DMS53 (cell line): Measurements from ENCODE around the gene ING2.

Experiments used
- DNase-seq: peaks from one replicate; lab custom pipeline; 2025; lab: John Stamatoyannopoulos, UW

The ING2 gene

DNA sequence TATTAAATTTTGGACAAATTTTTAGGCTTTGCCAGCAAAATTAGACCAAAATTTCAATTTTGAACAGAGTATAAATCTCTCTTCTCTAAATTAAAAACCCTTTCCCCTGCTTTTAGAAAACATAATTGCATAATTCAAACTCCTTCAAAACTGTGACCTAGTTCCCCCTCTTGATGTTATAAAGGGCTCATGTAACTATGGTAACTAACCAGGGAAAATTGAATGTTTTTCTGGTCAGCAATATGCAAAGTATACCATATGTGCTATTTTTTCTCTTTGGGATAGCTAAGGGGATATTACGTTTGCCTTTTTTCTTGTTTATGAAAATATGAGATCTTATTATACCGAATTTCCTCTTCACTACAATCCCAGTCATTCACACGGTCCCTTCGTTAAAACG lies 5.1 kb upstream of the ING2 start:
- DNase-seq: peak; percentile 39

DNA sequence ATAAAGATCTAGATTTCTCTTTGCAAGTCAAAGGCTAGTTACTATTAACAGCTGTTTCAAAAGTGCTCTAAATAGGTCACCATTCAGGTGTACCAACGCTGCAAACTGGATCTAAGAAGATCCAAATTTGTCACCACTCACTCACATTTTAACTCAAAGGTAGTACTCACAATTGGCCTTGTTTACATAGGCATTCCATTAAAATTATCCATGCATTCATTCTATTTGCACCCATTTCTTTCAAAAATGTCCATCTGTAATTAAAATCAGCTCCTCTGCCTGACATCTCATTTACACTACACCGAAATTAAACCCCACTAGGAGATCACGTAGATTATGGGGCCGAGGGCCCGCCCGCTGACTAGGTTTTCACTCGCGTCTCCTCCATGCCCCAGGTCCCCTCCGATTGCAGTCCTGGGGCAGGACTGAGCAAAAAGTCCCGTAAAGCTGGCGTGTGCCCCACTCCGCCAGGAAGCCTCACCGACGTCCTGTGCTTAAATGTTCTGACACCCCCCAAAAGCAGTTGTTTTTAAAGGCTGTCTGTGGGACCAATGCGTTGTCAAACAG lies 1.3 kb upstream of the ING2 start:
- peak; percentile 66 for DNase-seq

DNA sequence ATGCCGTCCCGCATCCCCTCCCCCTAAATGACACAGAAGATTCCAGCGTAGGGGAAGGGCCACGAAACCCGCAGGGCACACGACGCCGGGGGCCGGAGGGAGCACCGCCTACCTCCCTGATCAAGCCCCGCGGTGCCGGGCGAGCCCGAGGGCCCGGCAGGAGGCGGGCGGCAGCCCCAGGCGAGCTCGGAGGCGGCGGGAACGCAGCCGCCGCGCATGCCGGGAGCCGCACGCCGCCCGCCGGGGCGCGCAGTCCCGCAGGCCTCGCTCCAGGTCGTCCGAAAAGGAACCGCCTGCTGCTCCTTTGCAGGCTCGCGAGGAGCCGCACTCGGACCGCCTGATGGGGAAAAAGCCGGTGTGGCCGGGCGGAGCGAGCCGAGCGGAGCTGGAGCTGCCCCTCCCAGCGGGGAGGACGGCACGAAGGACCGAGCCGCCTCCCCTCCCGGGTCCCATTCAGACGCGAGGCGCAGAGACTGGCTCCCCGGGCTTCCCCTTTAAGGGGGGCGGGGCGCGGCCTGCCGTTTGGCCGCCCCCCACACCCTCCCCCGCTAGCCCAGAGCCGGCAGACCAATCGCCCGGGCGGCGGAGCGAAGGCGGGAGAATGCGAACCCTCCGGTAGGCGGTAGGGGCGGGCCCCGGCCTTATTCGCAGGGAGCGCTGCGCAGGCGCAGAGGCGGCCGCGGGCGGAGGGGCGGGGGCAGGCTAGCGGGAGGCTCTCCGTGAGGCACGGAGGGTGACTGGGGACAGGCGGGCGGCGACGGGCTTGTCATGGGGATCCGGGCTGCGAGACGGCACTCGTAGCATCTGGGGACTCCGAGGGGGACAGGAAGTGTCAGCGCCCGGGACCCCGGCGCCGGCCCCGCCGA lies 561 bp upstream of the ING2 start:
- peak; percentile 98 for DNase-seq

DNA sequence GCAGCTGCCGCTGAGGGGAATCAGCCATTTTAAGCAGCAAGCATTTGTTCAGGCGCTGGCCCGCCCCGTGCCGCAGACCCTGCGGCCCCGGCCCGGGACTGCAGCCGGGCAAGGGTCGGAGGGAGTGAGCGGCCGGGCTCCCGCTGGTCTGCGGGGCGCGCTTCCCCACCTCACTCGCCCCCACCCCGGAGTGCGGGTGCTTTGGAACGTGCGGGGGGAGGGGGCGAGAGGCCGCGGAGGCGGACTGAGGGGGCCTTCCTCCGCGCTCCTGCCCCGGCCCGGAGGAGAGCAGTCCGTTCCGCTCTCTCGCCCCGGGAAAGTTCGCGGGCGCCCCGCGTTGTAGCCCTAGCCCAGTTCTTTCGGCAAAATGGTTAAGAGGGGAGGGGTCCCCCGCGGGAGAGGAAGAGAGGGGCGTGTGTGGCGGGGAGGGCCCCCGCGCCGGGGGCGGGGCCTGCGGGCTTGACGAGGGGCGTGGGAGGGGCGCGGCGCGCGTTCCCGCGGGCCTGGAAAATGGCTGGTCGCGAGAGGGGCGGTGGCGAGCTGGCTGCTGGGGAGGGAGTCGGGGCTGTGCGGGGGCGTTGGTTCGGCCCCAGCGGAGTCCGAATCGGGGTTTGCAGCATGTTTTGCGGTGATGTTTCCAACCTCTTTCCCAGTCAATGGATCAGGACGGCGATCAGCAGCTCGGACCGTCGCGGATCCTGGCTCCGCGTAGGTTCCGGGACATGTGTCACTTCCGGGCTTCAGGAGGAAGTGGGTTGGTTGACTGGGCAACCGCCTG lies 942 bp downstream of the ING2 start:
- peak; percentile 87 for DNase-seq

DNA sequence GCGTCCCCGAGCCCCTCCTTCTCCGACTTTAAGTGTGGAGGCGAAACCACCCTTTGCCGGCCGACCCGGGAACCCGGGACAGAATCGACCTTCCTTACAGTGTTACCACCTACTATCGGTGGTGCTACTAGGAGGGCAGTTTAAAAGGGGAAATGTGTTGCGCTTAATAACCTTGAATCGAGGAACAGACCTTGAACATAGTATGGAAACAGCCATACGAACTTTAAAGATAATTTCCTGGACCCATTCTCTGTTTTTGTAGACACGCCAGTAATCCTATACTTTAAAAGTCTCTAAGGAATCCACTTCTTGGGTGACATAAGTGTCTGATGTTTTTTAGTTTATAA lies 1.5 kb downstream of the ING2 start:
- DNase-seq: no peak

DNA sequence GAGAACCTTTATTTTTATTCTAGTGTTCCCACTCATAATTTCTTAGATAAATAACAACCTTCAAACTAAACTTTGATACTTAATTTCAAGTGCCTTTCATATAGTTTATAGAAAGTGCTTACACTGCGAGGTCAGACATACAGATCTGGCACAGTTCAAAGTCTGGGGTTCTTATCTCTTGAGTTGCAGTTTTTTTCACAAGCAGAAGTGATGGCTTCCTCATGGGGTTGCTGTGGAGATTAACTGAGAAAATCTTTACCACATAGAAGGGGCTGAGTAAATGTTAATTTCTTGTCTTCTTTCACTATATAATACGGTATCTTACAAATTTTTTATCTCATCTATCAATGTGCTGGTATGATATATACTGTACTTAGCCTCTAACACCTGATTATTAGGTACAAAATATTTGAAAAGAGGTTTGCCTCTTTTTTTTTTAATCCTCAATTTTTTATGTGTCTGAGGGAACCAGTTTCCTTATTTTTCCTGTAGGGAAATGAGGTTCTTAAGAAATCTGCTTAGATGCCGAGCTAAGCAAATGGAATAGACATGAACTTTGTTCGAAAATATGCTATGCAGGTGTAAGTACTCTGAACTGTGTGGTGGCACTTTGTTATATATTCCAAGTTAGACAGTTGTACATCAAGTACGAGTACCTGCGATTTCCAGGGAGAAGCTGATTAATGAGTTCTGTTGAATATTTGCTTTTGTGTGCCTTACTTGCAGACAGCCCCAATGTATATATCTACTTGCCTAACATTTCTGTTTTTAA lies 3.3 kb downstream of the ING2 start:
- no peak for DNase-seq

DNA sequence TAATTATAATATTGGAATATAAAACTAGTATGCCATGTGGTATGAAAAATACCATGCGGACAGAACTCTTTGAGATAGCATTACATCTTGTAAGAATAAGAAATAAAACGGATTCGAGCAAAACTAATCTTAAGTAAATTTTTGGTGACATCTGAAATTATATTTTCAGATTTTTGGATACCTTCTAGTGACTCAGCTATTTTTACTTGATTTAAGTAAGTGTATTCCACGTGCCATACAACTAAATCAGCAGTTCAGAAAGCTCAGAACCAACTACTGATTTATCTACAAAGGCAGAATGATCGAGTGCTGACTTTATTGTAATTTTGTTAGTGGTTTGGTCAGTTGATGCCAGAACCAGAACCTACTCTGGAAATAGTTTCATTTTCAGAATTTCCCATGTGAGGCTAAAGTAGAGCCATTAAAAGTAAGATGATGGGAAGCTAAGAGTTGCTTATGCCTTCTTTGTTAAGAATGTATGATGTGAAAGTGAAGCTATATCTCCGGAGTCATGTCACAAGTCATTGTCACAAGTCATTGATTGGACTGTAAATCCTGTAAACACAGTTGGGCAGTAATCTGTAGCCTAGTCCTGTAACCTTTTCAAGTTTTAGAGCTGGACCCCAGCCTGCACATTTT lies 4.0 kb downstream of the ING2 start:
- DNase-seq: no peak

DNA sequence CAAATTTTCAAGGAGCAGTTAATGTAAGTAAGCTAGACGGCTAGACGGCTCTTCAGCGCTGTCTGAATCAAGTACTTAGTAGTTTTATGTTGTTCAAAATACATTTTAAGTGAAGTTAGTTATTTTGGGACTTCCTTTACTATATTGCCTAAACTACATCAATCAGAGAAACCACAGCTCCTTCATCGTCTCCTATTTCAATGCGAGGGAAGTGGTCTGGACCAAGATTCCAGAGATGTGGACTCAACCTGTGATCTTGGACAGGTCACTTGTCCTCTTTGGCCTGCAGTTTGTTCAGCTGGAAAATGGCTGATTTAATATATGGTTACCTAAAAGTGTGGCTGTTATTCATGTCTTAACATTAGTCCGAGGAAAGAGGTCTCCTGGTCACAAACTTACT lies 10.6 kb downstream of the ING2 start:
- no peak for DNase-seq

DNA sequence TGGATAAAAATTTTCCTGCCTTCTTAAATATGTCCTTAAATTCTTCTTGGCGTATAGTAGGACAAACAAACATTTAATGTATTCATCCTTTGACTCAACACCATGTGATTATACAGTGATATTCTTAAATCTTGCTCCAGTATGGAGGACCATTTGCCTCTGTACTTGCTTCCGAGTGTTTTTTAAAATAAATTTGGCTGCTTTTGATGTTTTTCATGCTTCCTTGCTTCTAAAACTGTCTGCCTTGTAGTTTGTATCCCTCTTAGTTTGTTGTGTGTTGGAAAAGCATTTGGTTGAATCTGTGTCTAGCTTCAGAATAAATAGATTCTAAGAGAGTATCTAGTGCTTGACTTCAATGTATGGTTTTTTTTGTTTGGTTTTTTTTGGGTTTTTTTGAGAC lies 12.3 kb downstream of the ING2 start:
- no peak for DNase-seq

DNA sequence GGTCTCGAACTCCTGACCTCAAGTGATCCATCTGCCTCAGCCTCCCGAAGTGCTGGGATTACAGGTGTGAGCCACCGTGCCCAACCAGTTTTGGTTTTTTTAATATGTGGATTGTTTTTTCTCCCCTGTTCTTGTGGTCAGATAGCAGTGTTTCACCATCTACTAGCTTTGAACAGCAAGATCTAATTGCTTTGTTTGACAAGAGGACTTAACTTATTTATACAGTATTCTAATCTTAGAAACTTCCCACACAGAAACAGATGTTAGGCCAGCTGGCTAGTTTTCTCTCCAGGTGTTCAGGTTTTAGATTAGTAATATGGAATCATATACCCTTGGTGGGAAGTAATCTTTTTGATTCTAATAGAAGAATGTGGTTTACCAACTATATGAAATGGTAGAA lies 12.9 kb downstream of the ING2 start:
- DNase-seq: peak; percentile 41

DNA sequence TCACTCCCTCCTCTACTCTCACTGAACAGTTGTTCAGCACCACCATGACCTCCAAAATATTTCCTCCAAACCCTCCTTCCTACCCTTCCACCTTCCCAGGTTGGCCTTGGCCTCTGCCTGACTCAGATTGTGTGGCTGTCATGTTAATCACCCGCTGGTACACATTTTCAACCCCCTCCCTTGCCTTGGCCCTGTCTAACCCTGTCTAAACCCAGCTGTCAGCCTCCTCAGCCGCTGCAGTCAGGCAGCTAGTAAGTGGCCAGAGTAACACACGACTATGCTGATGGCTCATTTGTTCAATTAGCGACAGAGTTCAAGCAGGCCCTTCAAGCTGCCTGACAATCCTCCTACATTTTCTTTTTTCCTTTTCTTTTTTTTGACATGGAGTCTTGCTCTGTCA lies 18.0 kb downstream of the ING2 start:
- no peak for DNase-seq

DNA sequence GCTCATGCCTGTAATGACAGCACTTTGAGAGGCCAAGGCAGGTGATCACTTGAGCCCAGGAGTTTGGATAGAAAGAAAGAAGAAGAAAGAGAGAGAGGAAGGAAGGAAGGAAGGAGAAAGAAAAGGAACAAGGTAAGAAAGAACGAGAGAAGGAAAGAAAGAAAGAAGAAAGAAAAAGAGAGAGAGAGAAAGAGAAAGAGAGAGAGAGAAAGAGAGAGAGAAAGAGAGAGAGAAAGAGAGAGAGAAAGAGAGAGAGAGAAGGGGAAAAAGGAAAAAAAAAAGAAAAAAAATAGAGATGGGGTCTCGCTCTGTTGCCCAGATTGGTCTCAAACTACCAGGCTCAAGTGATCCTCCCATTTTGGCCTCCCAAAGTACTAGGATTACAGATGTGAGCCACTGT lies 22.5 kb downstream of the ING2 start:
- DNase-seq: no peak

DNA sequence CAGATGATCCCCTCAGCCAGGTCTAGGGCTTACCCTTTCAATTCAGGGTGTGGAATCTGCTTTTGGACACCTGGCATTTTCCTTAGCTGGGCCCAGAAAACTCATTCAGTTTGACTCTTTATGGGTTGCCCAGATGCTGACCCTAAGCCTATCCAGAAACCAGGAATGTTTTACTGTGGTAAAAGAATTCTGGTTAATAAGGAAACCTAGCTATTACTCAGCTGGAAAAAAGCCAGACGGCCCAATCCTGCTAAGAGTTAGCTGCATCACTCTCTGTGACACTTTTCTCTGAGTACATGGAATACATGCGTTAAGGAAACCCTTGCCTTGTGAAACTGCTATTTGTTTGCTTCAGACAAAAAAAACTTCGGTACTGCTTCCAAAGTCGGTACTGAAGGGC lies 28.0 kb downstream of the ING2 start:
- no peak for DNase-seq

DNA sequence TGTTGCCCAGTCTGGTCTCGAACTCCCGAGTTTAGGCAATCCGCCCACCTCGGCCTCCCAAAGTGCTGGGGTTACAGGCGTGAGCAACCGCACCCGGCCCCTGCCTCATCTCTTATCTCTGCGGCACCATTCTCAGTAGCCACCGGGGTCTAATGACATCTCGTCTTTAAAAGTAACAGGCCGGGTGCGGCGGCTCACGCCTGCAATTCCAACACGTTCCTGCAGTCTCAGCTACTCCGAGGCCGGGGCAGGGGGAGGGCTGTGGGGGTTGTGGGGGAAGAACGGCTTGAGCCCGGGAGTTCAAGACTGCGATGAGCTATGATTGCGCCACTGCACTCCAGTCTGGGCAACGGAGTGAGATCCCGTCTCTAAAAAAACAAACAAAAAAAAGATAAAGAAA lies 28.8 kb downstream of the ING2 start:
- DNase-seq: no peak

DNA sequence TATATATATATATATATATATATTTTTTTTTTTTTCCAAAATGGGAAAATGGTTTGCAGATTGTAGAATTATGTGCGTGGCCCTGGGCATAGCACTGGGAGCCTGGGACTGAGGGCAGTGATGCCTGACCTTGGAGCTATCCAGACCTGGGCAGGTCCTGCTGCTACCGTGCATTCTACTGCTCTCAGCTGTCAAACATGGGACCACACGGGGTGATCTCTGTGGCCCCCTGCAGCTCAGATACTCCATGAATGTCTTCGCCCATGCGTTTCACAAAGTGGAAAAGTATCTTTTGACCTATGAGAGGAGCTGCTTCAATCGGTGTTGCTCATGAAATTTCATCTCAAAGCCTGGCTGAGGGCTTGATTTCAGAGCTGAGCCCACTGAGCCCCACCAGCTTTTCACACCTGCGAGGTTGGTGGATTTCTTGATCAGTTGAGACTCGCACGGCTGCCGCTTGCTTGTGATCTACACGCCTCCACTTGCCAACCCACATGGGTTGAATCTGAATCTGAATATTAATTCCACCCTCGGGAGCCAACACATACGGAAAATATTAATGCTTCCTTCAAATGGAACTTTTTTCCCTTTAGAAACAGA lies 35.7 kb downstream of the ING2 start:
- DNase-seq: no peak

DNA sequence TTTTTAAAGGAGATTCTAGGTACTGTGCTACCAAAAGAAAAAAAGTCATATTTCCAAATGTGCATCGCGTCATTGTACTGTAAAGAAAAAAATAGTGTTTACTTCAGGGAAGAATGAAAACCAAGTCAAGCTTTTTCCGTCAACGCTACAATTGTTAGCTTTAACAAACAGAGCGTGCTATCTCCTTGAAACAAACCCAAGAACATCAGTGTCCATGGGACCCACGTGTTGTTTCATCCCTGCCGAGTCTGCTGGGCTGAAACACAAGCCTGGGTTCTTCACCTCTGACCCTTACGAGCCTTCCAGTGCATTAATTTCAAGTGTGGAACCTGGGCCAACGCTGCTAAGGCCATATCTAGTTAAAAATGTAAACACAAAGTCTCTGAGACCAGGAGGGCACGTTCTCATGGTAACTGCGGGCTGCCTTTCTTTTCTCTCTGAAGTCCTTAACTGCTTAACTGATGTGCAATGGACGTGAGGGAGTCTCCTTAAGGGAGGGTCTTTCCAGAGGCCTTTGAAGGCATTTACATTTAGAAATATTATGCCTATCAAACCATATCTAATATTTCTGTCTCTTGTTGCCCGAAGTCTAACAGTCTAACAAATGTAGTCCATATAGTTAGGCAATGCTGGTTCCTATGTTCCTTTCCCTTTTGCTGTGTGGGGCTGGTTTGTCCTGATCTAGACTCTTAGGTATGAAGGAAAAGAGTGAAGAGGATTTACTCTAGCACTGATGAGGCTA lies 36.3 kb downstream of the ING2 start:
- peak; percentile 4 for DNase-seq

DNA sequence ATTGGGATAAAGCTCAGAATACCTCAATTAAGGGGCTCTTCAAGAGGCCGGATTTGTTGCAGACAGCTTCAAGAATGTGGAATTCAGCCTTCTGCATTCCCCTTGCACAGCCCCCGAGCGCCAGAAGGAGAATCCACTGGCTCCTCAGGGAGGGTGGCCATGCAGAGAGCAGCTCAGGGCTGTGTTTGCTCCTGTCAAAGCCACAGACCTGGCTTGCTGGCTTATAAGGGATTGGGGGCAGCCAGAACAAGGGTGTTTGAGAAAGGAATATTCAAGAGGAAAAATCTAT lies 36.8 kb downstream of the ING2 start:
- no peak for DNase-seq

DNA sequence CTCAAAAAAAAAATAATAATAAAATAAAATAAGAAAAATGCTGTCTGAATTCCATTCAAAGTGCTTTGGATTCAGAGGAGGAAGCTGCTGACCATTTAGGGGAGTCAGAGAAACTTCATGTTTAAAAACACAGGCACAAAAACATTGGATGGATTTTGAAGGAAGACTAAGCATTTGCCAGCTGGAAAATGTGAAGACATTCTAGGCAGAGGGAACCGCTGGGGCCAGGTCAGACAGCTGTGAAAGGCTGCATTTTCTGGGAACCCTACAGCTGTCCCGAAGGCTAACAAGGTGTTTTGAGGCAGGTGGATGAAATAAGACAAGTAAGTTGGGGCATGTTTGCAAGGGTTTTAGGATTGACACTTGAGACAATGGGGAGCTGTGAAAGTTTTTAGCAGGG lies 38.6 kb downstream of the ING2 start:
- DNase-seq: no peak

DNA sequence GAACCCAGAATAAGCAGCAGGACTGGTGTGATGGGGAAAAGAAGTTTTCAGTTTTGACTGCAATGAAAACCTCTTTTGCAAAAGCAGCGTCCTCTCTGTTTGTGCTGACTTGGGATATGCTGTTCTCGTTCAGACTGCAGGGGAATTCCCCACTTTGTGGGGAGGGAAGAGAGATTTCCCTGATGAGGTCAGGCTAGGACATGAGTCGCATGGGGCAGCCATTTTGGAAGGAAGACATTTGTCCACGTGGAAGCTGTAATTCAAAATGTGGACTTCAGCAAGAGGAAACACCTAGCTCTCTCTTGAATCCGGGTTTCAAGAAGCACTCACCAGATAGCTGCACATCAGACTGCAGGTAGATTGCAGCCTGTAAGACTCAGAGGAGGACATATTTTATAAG lies 39.3 kb downstream of the ING2 start:
- peak; percentile 8 for DNase-seq

DNA sequence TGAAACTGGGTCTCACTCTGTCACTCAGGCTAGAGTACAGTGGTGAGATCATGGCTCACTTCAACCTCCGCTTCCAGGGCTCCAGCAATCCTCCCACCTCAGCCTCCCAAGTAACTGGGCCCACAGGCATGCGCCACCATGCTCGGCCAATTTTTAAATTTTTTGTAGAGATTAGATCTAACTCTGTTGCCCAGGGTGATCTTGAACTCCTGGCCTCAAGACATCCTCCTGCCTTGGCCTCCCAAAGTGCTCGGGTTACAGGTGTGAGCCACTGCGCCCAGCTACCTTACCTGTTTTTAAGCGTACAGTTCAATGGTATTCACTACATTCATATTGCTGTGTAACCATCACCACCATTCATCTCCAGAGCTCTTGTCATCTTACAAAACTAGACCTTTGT lies 41.5 kb downstream of the ING2 start:
- DNase-seq: no peak

DNA sequence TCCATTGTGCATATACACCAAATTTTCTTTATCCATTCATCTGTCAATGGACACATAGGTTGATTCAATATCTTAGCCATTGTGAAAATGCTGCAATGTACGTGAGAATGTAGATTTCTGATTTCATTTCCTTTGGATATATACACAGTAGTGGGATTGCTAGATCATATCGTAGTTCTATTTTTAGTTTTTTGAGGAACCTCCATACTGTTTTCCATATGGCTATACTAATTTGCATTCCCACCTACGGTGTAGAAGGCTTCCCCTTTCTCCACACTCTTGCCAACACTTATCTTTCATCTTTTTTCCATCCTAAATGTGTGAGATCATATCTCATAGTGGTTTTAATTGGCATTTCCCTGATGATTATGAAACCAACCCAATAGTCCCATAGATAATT lies 43.4 kb downstream of the ING2 start:
- no peak for DNase-seq
